Activated T-helper 2 cell treated with anti-CD3 and anti-CD28 coated beads, Interferon-gamma antibody, Interleukin-2, Interleukin-4, amounts not matched to agents 10 μg/mL and 5 μg/mL and 100 μg/mL, durations not matched to agents 14 hours and 24 hours and 36 hours (primary cell): ENCODE data around the gene CDA. TPM values are rescaled to one million over a fixed set of nuclear protein-coding genes. Genes with fewer than 3 reads are reported as not detected.

Source experiments
- DNase-seq: peaks from one replicate; pipeline ENCODE4 v3.0.0; 2021; ENCODE audit warnings: low spot score
- H3K27ac Mint-ChIP-seq: one replicate; pipeline ENCODE4 v1.8.0; 2021; ENCODE audit warnings: mixed read lengths
- H3K27me3 Mint-ChIP-seq: one replicate; pipeline ENCODE4 v1.8.0; 2021; ENCODE audit warnings: low read depth, mixed read lengths
- H3K36me3 Mint-ChIP-seq: one replicate; pipeline ENCODE4 v1.8.0; 2021; ENCODE audit warnings: low read depth, mixed read lengths
- H3K4me1 Mint-ChIP-seq: one replicate; pipeline ENCODE4 v1.8.0; 2021; ENCODE audit warnings: low read depth, mixed read lengths
- H3K4me3 Mint-ChIP-seq: one replicate; pipeline ENCODE4 v1.8.0; 2021; ENCODE audit warnings: low read depth, mild to moderate bottlenecking, moderate library complexity, mixed read lengths
- H3K9me3 Mint-ChIP-seq: one replicate; pipeline ENCODE4 v1.8.0; 2021; ENCODE audit warnings: mixed read lengths
- intact Hi-C: fragments of 100-400 bp; cut with micrococcal nuclease; formaldehyde crosslinking; loops from one replicate; pipeline ENCODE4 v1.15.1; 2023
- total RNA-seq: library from RNA; stranded (reverse); gene quantifications from 2 replicates; pipeline ENCODE4 v1.2.3, GENCODE V29; 2022

The CDA gene
- total RNA-seq, 1 donor from 2014 or later: not detected

DNA sequence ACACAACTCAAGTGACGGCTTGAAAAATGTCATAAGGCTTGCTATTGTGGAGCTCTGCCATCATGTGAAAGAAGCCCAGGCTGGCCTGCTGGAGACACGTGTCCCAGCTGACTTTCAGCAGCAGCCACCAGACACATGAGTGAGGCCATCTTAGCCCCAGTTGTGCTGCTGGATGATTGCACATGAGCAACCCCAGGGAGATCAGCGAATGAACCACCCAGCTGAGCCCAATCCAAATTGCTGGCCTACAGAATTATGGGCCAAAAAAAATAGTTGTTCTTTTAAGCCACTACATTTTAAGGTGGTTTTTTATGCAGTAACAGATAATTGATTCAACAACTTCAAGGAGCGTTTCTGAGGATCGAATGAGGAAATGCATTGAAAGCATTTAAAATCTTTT lies 17.5 kb upstream of the CDA start:
- Mint-ChIP-seq H3K27me3 (peaks cover 11% of the 10 kb centered on the region), H3K36me3 (no peaks in the 10 kb centered on the region), H3K9me3 (no peaks in the 10 kb centered on the region), H3K4me1 (no peaks in the 10 kb centered on the region), H3K27ac (no peak overlapping the region), H3K4me3 (no peak overlapping the region)
- intact Hi-C loops: no loop called here
- no peak for DNase-seq

DNA sequence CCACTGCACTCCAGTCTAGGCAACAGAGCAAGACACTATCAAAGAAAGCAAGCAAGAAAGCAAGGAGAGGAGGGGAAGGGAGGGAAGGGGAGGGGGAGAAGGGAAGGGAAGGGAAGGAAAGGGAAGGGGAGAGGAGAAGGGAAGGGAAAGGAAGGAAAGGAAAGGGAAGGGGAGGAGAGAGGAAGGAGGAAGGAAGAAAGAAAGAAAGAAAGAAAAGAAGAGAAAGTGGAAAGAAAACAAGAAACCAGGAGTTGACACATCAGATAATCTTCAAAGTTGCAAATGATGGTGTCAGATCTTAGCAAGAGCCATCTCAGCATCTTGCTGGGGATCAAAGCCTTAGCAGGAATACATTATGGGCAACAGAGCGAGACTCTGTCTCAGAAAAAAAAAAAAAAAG lies 14.9 kb upstream of the CDA start:
- peaks cover 11% of the 10 kb centered on the region for H3K27me3 Mint-ChIP-seq
- no peak for DNase-seq
- no peak overlapping the region for H3K4me3 Mint-ChIP-seq
- no peak overlapping the region for H3K27ac Mint-ChIP-seq
- H3K36me3 Mint-ChIP-seq: no peaks in the 10 kb centered on the region
- intact Hi-C loops: loop anchor here (2.0 kb wide), 2 partner anchors 59 to 67 kb away; partner anchors contain the start of gene PINK1
- no peaks in the 10 kb centered on the region for H3K4me1 Mint-ChIP-seq
- H3K9me3 Mint-ChIP-seq: no peaks in the 10 kb centered on the region

DNA sequence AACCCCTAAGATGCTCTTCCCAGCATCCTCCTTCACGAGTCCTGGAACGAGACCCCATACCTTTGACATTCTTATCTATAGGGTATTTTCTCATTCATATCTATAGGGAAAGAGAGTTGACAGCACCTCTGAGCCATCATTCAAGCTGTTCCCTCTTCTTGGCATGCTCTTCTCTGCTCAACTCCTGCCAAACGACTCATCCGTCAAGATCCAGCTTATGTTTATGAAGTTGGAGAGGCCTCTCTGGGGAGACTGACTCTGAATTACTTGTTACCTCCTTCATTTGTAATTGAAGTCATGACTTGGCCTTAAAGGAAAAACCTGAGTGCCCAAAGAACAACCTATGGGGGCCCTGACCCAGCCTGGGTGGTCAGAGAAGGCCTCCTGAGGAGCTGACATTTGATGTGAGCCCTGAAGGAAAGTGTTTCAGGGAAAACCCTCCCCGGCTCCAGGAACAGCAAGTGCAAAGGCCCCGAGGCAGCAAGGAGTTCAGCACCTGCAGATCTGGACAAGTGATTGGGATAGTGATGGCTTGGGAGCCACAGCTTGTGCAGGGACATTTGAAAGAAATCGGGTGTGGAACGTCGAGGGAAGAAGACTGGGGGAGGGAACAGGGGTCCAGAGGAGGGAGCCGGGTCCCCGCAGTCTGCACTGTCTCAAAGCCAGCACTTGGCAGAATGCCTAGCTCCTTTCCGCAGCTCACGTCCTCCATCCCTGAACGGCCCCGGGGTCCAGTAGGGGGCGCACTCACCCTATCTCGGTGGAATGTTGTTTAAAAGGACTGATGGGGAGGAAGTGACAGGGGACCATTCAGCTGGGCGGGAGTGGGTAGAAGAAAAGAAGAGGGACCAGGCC lies 14.0 kb upstream of the CDA start:
- peaks cover 11% of the 10 kb centered on the region for H3K27me3 Mint-ChIP-seq
- no peaks in the 10 kb centered on the region for H3K36me3 Mint-ChIP-seq
- H3K9me3 Mint-ChIP-seq: no peaks in the 10 kb centered on the region
- H3K4me3 Mint-ChIP-seq: no peak overlapping the region
- no peaks in the 10 kb centered on the region for H3K4me1 Mint-ChIP-seq
- no peak overlapping the region for H3K27ac Mint-ChIP-seq
- peak; percentile 62 for DNase-seq
- intact Hi-C loops: loop anchor here (2.0 kb wide), 2 partner anchors 58 to 66 kb away; partner anchors contain the start of gene PINK1

DNA sequence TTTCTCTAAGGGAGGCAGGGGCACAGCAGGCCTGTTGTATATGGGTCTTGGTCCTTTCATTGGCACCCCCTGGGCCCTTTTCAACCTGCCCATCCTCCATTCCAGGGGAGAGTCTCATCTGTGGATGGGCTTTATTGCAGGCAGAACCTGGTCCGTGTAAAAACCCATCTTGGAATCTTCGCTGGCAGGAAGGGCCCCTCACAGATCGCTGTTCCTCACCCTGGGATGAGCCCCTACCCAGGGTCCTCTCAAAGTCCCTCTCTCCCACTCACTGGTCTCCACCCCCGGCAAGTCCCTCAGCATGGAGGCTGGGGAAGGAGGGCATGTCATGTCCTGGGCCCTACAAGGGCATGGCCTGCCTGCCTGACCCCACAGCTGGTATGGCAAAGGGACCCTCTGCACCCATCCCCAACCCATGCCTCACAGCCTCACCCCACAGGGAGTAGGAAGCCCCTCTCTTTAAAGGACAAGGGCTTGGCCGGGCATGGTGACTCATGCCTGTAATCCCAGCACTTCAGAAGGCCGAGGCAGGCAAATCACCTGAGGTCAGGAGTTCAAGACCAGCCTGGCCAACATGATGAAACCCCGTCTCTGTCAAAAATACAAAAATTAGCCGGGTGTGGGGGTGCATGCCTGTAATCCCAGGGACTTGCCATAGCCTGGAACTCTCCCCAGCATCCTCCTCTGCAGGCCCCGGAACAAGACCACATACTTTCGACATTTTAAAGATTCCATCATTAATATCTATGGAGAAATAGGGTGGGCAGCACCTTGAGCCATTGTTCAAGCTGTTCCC lies 13.2 kb upstream of the CDA start:
- no peaks in the 10 kb centered on the region for H3K9me3 Mint-ChIP-seq
- no peaks in the 10 kb centered on the region for H3K36me3 Mint-ChIP-seq
- intact Hi-C loops: loop anchor here (2.0 kb wide), 2 partner anchors 57 to 65 kb away; partner anchors contain the start of gene PINK1
- peaks cover 11% of the 10 kb centered on the region for H3K27me3 Mint-ChIP-seq
- H3K4me3 Mint-ChIP-seq: no peak overlapping the region
- no peaks in the 10 kb centered on the region for H3K4me1 Mint-ChIP-seq
- no peak overlapping the region for H3K27ac Mint-ChIP-seq
- DNase-seq: no peak

DNA sequence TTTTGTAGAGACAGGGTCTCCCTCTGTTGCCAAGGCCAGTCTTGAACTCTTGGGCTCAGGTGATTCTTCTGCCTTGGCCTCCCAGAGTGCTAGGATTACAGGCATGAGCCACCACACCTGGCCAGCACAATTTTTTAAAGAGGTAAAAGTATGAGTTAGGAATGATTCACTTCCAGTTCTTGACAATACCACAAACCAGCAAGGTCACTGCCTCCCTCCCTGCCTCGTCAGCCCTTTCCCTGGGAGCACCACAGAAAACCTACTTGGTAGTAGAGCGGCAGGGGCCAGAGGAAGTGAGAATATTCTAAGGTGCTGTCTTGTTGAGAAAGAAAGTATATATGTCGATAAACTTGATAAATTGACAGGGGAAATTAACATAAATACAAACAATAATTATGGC lies 10.8 kb upstream of the CDA start:
- Mint-ChIP-seq H3K27me3 (peaks cover 10% of the 10 kb centered on the region), H3K36me3 (no peaks in the 10 kb centered on the region), H3K9me3 (no peaks in the 10 kb centered on the region), H3K4me3 (no peak overlapping the region), H3K4me1 (no peaks in the 10 kb centered on the region), H3K27ac (no peak overlapping the region)
- intact Hi-C loops: no loop called here
- no peak for DNase-seq

DNA sequence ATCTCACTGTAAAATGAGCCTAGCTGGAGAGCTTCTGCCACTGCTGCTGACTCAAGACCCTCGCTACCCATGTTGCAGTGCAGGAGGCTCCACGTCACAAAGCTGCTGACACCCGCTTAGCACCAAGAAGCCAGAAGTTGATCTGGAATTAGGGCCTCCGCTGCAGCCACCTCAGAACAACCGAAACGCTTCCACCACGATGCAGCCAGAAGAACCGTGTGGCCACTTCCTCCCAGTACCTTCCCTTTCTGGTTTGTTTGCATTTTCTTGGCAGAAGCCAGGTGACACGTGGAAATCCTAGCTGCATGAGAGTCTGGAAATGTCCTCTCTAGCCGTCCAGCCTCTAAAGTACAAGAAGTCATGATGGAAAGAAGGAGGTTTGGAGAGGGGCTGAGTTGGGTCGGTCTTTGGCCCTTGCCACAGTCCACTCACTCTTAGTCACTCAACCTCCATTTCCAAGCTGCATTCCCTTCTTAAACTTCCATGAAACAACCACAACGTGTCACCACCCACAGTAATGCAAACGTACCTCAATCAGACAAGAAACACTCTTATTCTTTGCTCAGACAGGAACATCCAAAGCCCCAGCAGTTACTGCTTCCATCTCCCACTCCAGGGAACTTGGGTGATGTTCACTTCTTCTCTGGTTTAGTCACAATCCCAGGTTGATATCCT lies 10.0 kb upstream of the CDA start:
- DNase-seq: no peak
- Mint-ChIP-seq H3K36me3 (no peaks in the 10 kb centered on the region), H3K4me3 (no peak overlapping the region), H3K9me3 (no peaks in the 10 kb centered on the region), H3K27ac (no peak overlapping the region), H3K27me3 (peaks cover 3% of the 10 kb centered on the region), H3K4me1 (no peaks in the 10 kb centered on the region)
- intact Hi-C loops: no loop called here

DNA sequence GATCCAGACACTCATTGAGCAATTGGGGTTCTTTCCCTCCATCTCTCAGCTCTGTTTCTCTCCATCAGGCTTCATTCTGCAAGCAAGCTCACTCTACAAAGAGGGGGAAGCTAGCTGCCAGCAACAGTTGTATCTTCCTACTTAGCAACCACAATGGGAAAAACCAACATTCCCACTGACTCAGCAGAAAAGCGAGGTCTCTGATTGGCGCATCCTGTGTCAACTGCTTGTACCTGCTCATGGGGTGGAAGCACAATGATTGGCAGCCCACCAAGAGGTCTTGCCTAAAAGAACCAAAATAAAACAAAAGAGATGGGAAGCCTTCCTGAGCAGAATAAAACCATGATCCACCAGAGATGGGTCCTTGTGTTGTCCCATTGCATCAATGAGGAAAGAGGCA lies 4.0 kb upstream of the CDA start:
- Mint-ChIP-seq H3K9me3 (no peaks in the 10 kb centered on the region), H3K36me3 (no peaks in the 10 kb centered on the region), H3K27ac (no peak overlapping the region), H3K27me3 (peaks cover 19% of the 10 kb centered on the region), H3K4me3 (no peak overlapping the region), H3K4me1 (peaks cover 9% of the 10 kb centered on the region)
- intact Hi-C loops: no loop called here
- DNase-seq: no peak

DNA sequence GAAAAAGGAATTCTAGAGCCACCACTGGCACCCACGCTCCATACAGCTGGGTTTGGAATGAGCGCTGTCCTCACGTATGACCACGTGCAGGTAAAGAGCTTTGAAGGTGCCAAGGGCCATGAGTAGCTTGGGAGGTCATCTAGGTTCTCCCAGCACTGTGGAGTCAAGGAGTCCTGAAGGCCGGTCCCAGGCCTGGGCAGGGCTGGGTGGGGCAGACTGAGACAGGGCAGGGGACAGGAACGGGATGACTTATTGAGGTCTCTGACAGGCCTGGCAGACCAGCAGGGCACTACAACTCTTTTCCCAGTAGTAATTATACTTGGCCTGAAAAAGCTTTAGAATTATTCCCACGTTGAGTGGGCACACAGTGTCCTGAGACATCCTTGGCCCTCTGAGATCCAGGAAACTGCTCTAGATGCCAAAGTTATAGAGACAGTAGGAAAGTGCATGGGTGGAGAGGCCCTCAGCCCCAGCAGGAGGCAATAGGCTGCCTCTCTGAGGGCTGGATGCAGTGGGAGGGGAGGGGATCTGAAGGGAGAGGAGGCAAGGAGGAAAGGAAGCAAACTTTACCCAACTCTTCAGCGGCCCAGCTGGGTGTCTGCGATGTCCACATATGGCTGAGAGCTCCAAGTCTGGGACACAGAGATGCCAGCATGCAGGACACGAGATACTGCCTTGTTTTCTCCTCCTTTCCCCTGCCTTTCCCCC lies 1.8 kb upstream of the CDA start:
- intact Hi-C loops: no loop called here
- Mint-ChIP-seq H3K36me3 (no peaks in the 10 kb centered on the region), H3K4me1 (peaks cover 9% of the 10 kb centered on the region), H3K9me3 (no peaks in the 10 kb centered on the region), H3K4me3 (no peak overlapping the region), H3K27ac (no peak overlapping the region), H3K27me3 (peaks cover 32% of the 10 kb centered on the region)
- DNase-seq: no peak

DNA sequence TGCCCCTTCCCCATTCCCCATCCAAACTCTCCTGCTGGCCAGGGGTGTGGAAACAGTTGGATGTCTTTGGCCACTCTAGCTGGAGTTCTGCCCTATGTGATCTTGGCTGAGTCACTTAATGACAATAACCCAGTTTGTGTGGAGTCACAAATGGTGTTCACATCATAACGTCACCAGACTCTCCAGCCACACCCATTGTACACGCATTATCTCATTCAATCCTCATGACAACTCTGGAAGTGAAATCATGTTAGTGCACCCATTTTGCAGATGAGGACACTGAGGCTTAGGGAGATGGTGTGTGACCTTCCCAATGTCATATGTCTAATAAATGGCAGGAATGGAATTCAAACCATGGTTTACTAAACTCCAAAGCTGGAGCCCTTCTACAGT lies 1.2 kb upstream of the CDA start:
- peaks cover 35% of the 10 kb centered on the region for H3K27me3 Mint-ChIP-seq
- H3K4me1 Mint-ChIP-seq: peaks cover 9% of the 10 kb centered on the region
- H3K27ac Mint-ChIP-seq: no peak overlapping the region
- H3K36me3 Mint-ChIP-seq: no peaks in the 10 kb centered on the region
- no peak for DNase-seq
- no peak overlapping the region for H3K4me3 Mint-ChIP-seq
- intact Hi-C loops: no loop called here
- H3K9me3 Mint-ChIP-seq: no peaks in the 10 kb centered on the region

DNA sequence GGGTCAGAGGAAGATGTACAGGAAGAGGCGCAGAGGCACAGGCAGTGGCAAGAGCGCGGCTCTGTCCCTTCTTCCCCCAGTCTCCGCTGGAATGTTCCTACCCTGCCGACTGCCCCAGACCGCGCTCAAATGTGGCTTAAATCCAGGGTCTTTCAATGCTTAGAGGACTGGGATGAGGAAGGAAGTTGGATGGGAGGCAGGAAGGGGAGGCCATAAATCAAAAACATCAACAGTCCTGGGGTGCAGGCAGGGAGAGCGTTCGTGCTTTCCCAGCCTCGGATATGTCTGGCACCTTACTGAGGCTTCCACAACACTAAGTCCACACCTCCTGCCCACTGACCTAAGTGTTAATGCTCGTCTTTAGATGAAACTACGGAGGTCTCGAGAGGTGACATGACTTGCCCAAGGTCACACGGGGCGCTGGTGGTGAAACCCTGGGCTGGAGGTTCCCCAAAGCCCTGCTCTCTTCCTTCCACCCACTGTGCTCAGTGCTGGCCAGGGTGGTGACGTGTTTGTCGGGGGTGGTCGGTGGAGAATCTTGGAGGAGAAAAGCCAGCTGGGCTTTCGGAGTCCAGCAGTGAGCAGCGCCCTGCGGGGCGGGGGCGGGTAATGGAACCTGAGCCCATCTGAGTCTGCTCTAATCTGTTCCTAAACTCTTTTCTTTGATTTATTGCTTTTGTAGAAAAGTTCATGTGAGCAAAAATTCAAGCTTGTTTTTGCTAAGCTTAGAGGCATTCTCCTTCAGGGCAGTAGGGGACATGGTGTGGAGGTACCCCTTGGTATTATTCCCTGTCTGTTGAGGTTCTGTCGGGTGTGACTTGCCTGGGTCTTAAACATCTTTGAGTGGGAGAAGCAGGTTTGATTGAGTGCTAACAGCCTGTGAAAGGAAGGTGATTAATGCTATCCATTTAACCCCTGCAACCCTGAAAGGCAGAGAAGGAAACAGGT lies 708 bp downstream of the CDA start:
- Mint-ChIP-seq H3K4me1 (peaks cover 9% of the 10 kb centered on the region), H3K27ac (no peak overlapping the region), H3K9me3 (no peaks in the 10 kb centered on the region), H3K36me3 (no peaks in the 10 kb centered on the region), H3K27me3 (peaks cover 37% of the 10 kb centered on the region), H3K4me3 (no peak overlapping the region)
- DNase-seq: no peak
- intact Hi-C loops: no loop called here

DNA sequence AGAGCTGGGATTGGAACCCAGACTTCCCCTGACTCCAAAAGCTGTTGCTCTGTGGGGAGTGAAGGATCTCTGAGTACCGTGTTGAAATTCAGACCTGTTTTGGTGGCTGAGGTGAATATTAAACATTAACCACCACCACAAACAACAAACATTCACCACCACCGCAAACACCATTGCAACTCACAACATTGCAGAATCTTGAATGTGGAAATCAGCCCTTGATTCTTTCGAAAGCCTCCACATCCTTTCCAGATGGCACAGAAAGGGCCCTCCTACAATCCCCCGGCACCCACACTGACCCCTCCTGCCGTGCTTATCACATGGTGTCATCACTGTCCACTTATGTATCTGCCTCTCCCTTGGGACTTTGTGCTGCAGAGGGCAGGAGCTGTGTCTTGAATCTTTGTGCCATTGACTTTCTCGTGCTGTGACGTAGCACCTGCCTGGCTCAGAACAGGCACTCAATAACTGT lies 1.4 kb downstream of the CDA start:
- intact Hi-C loops: no loop called here
- H3K27me3 Mint-ChIP-seq: peaks cover 41% of the 10 kb centered on the region
- H3K4me1 Mint-ChIP-seq: peaks cover 9% of the 10 kb centered on the region
- H3K27ac Mint-ChIP-seq: no peak overlapping the region
- no peaks in the 10 kb centered on the region for H3K36me3 Mint-ChIP-seq
- DNase-seq: no peak
- no peaks in the 10 kb centered on the region for H3K9me3 Mint-ChIP-seq
- no peak overlapping the region for H3K4me3 Mint-ChIP-seq
